Caco-2 (cell line): ENCODE measurements around the gene GSDMA. TPM values are rescaled to one million over a fixed set of nuclear protein-coding genes. Genes with fewer than 3 reads are reported as not detected.
A peak's percentile ranks its signal among the peaks of the same experiment; 100 is the strongest.

ENCODE experiments used
- BruUV-seq: library from RNA; stranded (reverse); fragments of 400-500 nt; replicated peaks from 2 replicates; lab custom pipeline; 2021; lab: Mats Ljungman, UMichigan
- CTCF ChIA-PET: fragments of 300-600 bp; sonication (Branson Sonifier 250); formaldehyde crosslinking; loops from one replicate; lab custom pipeline; 2022; ENCODE audit warnings: antibody characterized with exemption; lab: Charles Lee
- POLR2A ChIA-PET: fragments of 300-600 bp; sonication (Branson Sonifier 250); formaldehyde crosslinking; loops from one replicate; lab custom pipeline; 2022; ENCODE audit warnings: antibody characterized with exemption; lab: Charles Lee
- DNase-seq, 2 experiments: peaks; one replicate each; pipeline versions ENCODE4 v3.0.0 to v3.0.0-alpha.2; 2020 to 2022
- H3K27me3 ChIP-seq: replicated peaks from 2 replicates; pipeline ENCODE4 v1.6.0; 2011; ENCODE audit warnings: low read length; ENCODE audit not compliant: control insufficient read depth, insufficient read depth
- H3K36me3 ChIP-seq: 2 replicates; pipeline ENCODE4 v1.5.1; 2011; ENCODE audit warnings: low read length; ENCODE audit not compliant: control insufficient read depth, insufficient read depth
- H3K4me1 ChIP-seq: fragments of 250-450 bp; sonication (Bioruptor Pico); 2 replicates; pipeline ENCODE4 v1.5.1; 2020; ENCODE audit warnings: mild to moderate bottlenecking
- H3K4me3 ChIP-seq: 2 replicates; pipeline ENCODE4 v1.5.1; 2011; ENCODE audit warnings: low read depth, mild to moderate bottlenecking, control low read depth, low read length
- H3K9me3 ChIP-seq: fragments of 250-450 bp; sonication (Bioruptor Pico); 2 replicates; pipeline ENCODE4 v1.5.1; 2020; ENCODE audit warnings: mild to moderate bottlenecking, moderate library complexity
- H3K27ac Mint-ChIP-seq: one replicate; pipeline ENCODE4 v1.8.0; 2022; ENCODE audit warnings: mixed read lengths; ENCODE audit not compliant: unreplicated experiment
- H3K27me3 Mint-ChIP-seq: one replicate; pipeline ENCODE4 v1.8.0; 2022; ENCODE audit warnings: mixed read lengths; ENCODE audit not compliant: insufficient read depth, unreplicated experiment
- H3K36me3 Mint-ChIP-seq: one replicate; pipeline ENCODE4 v1.8.0; 2022; ENCODE audit warnings: mild to moderate bottlenecking, mixed read lengths; ENCODE audit not compliant: insufficient read depth, unreplicated experiment
- H3K4me1 Mint-ChIP-seq: one replicate; pipeline ENCODE4 v1.8.0; 2022; ENCODE audit warnings: low read depth, mixed read lengths; ENCODE audit not compliant: unreplicated experiment
- H3K4me3 Mint-ChIP-seq: one replicate; pipeline ENCODE4 v1.8.0; 2022; ENCODE audit warnings: mild to moderate bottlenecking, moderate library complexity, mixed read lengths; ENCODE audit not compliant: unreplicated experiment
- H3K9me3 Mint-ChIP-seq: one replicate; pipeline ENCODE4 v1.8.0; 2022; ENCODE audit warnings: mixed read lengths; ENCODE audit not compliant: unreplicated experiment
- CTCF ChIP-seq, 2 experiments: fragments of 200-600 bp in 1 of 2; IDR thresholded peaks; 1 replicate in 1 of 2; 2 replicates in 1 of 2; pipeline versions ENCODE4 v1.5.1 to v1.8.0; 2011 to 2022; ENCODE audit warnings: antibody characterized with exemption in 1 of 2, control low read depth in 1 of 2, inconsistent platforms in 1 of 2, low read depth in 1 of 2, low read length in 1 of 2, mild to moderate bottlenecking in 1 of 2, moderate library complexity in 1 of 2; ENCODE audit not compliant: insufficient read depth in 1 of 2, severe bottlenecking in 1 of 2, unreplicated experiment in 1 of 2
- intact Hi-C: fragments of 100-400 bp; cut with micrococcal nuclease; formaldehyde crosslinking; loops from one replicate; pipeline ENCODE4 v1.10.0; 2022; ENCODE audit not compliant: unreplicated experiment
- total RNA-seq: library from RNA; stranded (reverse); gene quantifications from 2 replicates; pipeline ENCODE4 v1.2.3, GENCODE V29; 2022

GSDMA gene
- total RNA-seq, 1 experiment from 2014 or later, result not detected

- H3K4me3 Mint-ChIP-seq, result no peak overlapping the region
- Histone ChIP-seq H3K36me3 (no peaks in the 10 kb centered on the region; the same call in none of the 2 replicates), H3K27me3 (no peaks in the 10 kb centered on the region), H3K9me3 (no peaks in the 10 kb centered on the region), H3K4me1 (peaks cover 2% of the 10 kb centered on the region), H3K4me3 (no peak overlapping the region)
- BruUV-seq, result no TSS peak
- ChIA-PET CTCF (no interaction called here), POLR2A (no interaction called here)
- DNase-seq, result no peak
- H3K27ac Mint-ChIP-seq, result no peak overlapping the region
- H3K4me1 Mint-ChIP-seq, result no peaks in the 10 kb centered on the region
- H3K9me3 Mint-ChIP-seq, result no peaks in the 10 kb centered on the region
- no peak for TF ChIP-seq CTCF (IDR thresholded peaks at IDR 0.05; ENCODE audit: insufficient read depth in 1 of 2, low read depth in 1 of 2, low read length in 1 of 2, severe bottlenecking in 1 of 2, unreplicated experiment in 1 of 2)
- intact Hi-C loops, result no loop called here
- H3K27me3 Mint-ChIP-seq, result no peaks in the 10 kb centered on the region
- H3K36me3 Mint-ChIP-seq, result peaks cover 42% of the 10 kb centered on the region
Measured at GRCh38 chr17:40020146-40020545, 57.3 kb downstream of the GSDMA start.

GRCh38 chr17:40021451-40021971, 58.7 kb downstream of the GSDMA start:
- ChIA-PET POLR2A (no interaction called here), CTCF (interaction anchor here (1.4 kb wide), 1 partner anchor 8 kb away, joined by 5 read pairs; no protein-coding TSS in a partner anchor)
- Histone ChIP-seq H3K4me1 (no peaks in the 10 kb centered on the region), H3K4me3 (no peak overlapping the region), H3K27me3 (no peaks in the 10 kb centered on the region), H3K9me3 (no peaks in the 10 kb centered on the region), H3K36me3 (peaks cover 6% of the 10 kb centered on the region)
- Mint-ChIP-seq H3K36me3 (peaks cover 55% of the 10 kb centered on the region), H3K27me3 (no peaks in the 10 kb centered on the region), H3K4me3 (peak overlapping the region; percentile 30), H3K27ac (peak overlapping the region; percentile 56), H3K9me3 (no peaks in the 10 kb centered on the region), H3K4me1 (peaks cover 6% of the 10 kb centered on the region)
- no peak for DNase-seq
- intact Hi-C loops, result no loop called here
- no peak for TF ChIP-seq CTCF (IDR thresholded peaks at IDR 0.05; ENCODE audit: insufficient read depth in 1 of 2, low read depth in 1 of 2, low read length in 1 of 2, severe bottlenecking in 1 of 2, unreplicated experiment in 1 of 2)
- BruUV-seq, result no TSS peak

GRCh38 chr17:40022497-40022896, 59.7 kb downstream of the GSDMA start:
- Histone ChIP-seq H3K4me3 (no peak overlapping the region), H3K27me3 (no peaks in the 10 kb centered on the region), H3K4me1 (no peaks in the 10 kb centered on the region), H3K9me3 (no peaks in the 10 kb centered on the region), H3K36me3 (peaks cover 6% of the 10 kb centered on the region)
- Mint-ChIP-seq H3K27ac (no peak overlapping the region), H3K27me3 (no peaks in the 10 kb centered on the region), H3K36me3 (peaks cover 63% of the 10 kb centered on the region), H3K9me3 (no peaks in the 10 kb centered on the region), H3K4me3 (no peak overlapping the region), H3K4me1 (peaks cover 6% of the 10 kb centered on the region)
- intact Hi-C loops, result no loop called here
- no TSS peak for BruUV-seq
- TF ChIP-seq CTCF (IDR thresholded peaks at IDR 0.05; ENCODE audit: insufficient read depth in 1 of 2, low read depth in 1 of 2, low read length in 1 of 2, severe bottlenecking in 1 of 2, unreplicated experiment in 1 of 2), result no peak
- DNase-seq, result no peak
- ChIA-PET CTCF (interaction anchor here (1.4 kb wide), 1 partner anchor 9 kb away, joined by 5 read pairs; no protein-coding TSS in a partner anchor), POLR2A (no interaction called here)
